Measurements from ENCODE around the gene CARMIL1.

Gene CARMIL1

GRCh38 chr6:25464225-25464624 is 185.1 kb downstream of the CARMIL1 start:
- TF ChIP-seq CTCF (IDR thresholded peaks at IDR 0.05; ENCODE audit: control insufficient read depth, insufficient read depth, low read depth, low read length, missing control alignments), result no peak
- H3K4me3 ChIP-seq (ENCODE audit: control insufficient read depth, low read depth, low read length), result no peak overlapping the region
- no peak for DNase-seq (ENCODE audit: low read depth)

- no peak for TF ChIP-seq CTCF (IDR thresholded peaks at IDR 0.05; ENCODE audit: control insufficient read depth, insufficient read depth, low read depth, low read length, missing control alignments)
- no peak overlapping the region for H3K4me3 ChIP-seq (ENCODE audit: control insufficient read depth, low read depth, low read length)
- DNase-seq (ENCODE audit: low read depth), result no peak
Measured at GRCh38 chr6:25465941-25466340, 186.8 kb downstream of the CARMIL1 start.

GRCh38 chr6:25468881-25469280 is 189.7 kb downstream of the CARMIL1 start:
- no peak for DNase-seq (ENCODE audit: low read depth)
- TF ChIP-seq CTCF (IDR thresholded peaks at IDR 0.05; ENCODE audit: control insufficient read depth, insufficient read depth, low read depth, low read length, missing control alignments), result no peak
- no peak overlapping the region for H3K4me3 ChIP-seq (ENCODE audit: control insufficient read depth, low read depth, low read length)

GRCh38 chr6:25469797-25470388 is 190.7 kb downstream of the CARMIL1 start:
- no peak for DNase-seq (ENCODE audit: low read depth)
- H3K4me3 ChIP-seq (ENCODE audit: control insufficient read depth, low read depth, low read length), result no peak overlapping the region
- no peak for TF ChIP-seq CTCF (IDR thresholded peaks at IDR 0.05; ENCODE audit: control insufficient read depth, insufficient read depth, low read depth, low read length, missing control alignments)

- no peak for DNase-seq (ENCODE audit: low read depth)
- TF ChIP-seq CTCF (IDR thresholded peaks at IDR 0.05; ENCODE audit: control insufficient read depth, insufficient read depth, low read depth, low read length, missing control alignments), result peak; percentile 25
- H3K4me3 ChIP-seq (ENCODE audit: control insufficient read depth, low read depth, low read length), result no peak overlapping the region
Measured at GRCh38 chr6:25472306-25472705, 193.1 kb downstream of the CARMIL1 start.

GRCh38 chr6:25472906-25473305 is 193.7 kb downstream of the CARMIL1 start:
- no peak for TF ChIP-seq CTCF (IDR thresholded peaks at IDR 0.05; ENCODE audit: control insufficient read depth, insufficient read depth, low read depth, low read length, missing control alignments)
- H3K4me3 ChIP-seq (ENCODE audit: control insufficient read depth, low read depth, low read length), result no peak overlapping the region
- DNase-seq (ENCODE audit: low read depth), result no peak

- H3K4me3 ChIP-seq (ENCODE audit: control insufficient read depth, low read depth, low read length), result no peak overlapping the region
- no peak for DNase-seq (ENCODE audit: low read depth)
- TF ChIP-seq CTCF (IDR thresholded peaks at IDR 0.05; ENCODE audit: control insufficient read depth, insufficient read depth, low read depth, low read length, missing control alignments), result no peak
Measured at GRCh38 chr6:25473447-25473846, 194.3 kb downstream of the CARMIL1 start.

Data from AG09309 (cell line).